ENCODE measurements around the gene AR.

Gene AR

GRCh38 chrX:67558267-67558666 lies 14.4 kb downstream of the AR start:
- Histone ChIP-seq H3K4me3 (replicated peaks; ENCODE audit: low read depth, low read length) (no peak overlapping the region), H3K36me3 (ENCODE audit: control insufficient read depth, insufficient read depth, low read length) (no peaks in the 10 kb centered on the region), H3K27me3 (replicated peaks; ENCODE audit: control insufficient read depth, insufficient read depth, low read length) (no peaks in the 10 kb centered on the region)
- TF ChIP-seq CTCF (IDR thresholded peaks at IDR 0.05; ENCODE audit: insufficient read depth, low read length, poor library complexity, severe bottlenecking): no peak
- no peak for DNase-seq (ENCODE audit: extremely low read depth, insufficient read length)

- no peak for DNase-seq (ENCODE audit: extremely low read depth, insufficient read length)
- H3K27me3 ChIP-seq (replicated peaks; ENCODE audit: control insufficient read depth, insufficient read depth, low read length): no peaks in the 10 kb centered on the region
- H3K36me3 ChIP-seq (ENCODE audit: control insufficient read depth, insufficient read depth, low read length): no peaks in the 10 kb centered on the region
- TF ChIP-seq CTCF (IDR thresholded peaks at IDR 0.05; ENCODE audit: insufficient read depth, low read length, poor library complexity, severe bottlenecking): no peak
- no peak overlapping the region for H3K4me3 ChIP-seq (replicated peaks; ENCODE audit: low read depth, low read length)
Observed at GRCh38 chrX:67563469-67564448, 19.9 kb downstream of the AR start.

GRCh38 chrX:67564475-67564874 lies 20.7 kb downstream of the AR start:
- DNase-seq (ENCODE audit: extremely low read depth, insufficient read length): no peak
- no peak for TF ChIP-seq CTCF (IDR thresholded peaks at IDR 0.05; ENCODE audit: insufficient read depth, low read length, poor library complexity, severe bottlenecking)
- no peaks in the 10 kb centered on the region for H3K27me3 ChIP-seq (replicated peaks; ENCODE audit: control insufficient read depth, insufficient read depth, low read length)

GRCh38 chrX:67568769-67569168 lies 24.9 kb downstream of the AR start:
- Histone ChIP-seq H3K36me3 (ENCODE audit: control insufficient read depth, insufficient read depth, low read length) (no peaks in the 10 kb centered on the region), H3K27me3 (replicated peaks; ENCODE audit: control insufficient read depth, insufficient read depth, low read length) (no peaks in the 10 kb centered on the region; the same call in 1 of the 2 replicates), H3K4me3 (replicated peaks; ENCODE audit: low read depth, low read length) (no peak overlapping the region)
- no peak for TF ChIP-seq CTCF (IDR thresholded peaks at IDR 0.05; ENCODE audit: insufficient read depth, low read length, poor library complexity, severe bottlenecking)
- no peak for DNase-seq (ENCODE audit: extremely low read depth, insufficient read length)

More at GRCh38 chrX:67564475-67564874, 20.7 kb downstream of the AR start:
- Histone ChIP-seq H3K4me3 (replicated peaks; ENCODE audit: low read depth, low read length) (no peak overlapping the region), H3K36me3 (ENCODE audit: control insufficient read depth, insufficient read depth, low read length) (no peaks in the 10 kb centered on the region)

- no peak for DNase-seq (ENCODE audit: extremely low read depth, insufficient read length)
- H3K36me3 ChIP-seq (ENCODE audit: control insufficient read depth, insufficient read depth, low read length): no peaks in the 10 kb centered on the region
- TF ChIP-seq CTCF (IDR thresholded peaks at IDR 0.05; ENCODE audit: insufficient read depth, low read length, poor library complexity, severe bottlenecking): no peak
- no peak overlapping the region for H3K4me3 ChIP-seq (replicated peaks; ENCODE audit: low read depth, low read length)
- H3K27me3 ChIP-seq (replicated peaks; ENCODE audit: control insufficient read depth, insufficient read depth, low read length): no peaks in the 10 kb centered on the region; the same call in 1 of the 2 replicates
Observed at GRCh38 chrX:67570839-67571238, 27.0 kb downstream of the AR start.
